ENCODE results near the gene MARCHF4.

Gene MARCHF4

GRCh38 chr2:216371721-216372702, at the start of gene MARCHF4:
Gene MARCHF4 (minus strand): TSS chr2:216372483. CDS start chr2:216370260, 2,223 bp downstream.
- peak; percentile 68 to 74 for DNase-seq

DNA sequence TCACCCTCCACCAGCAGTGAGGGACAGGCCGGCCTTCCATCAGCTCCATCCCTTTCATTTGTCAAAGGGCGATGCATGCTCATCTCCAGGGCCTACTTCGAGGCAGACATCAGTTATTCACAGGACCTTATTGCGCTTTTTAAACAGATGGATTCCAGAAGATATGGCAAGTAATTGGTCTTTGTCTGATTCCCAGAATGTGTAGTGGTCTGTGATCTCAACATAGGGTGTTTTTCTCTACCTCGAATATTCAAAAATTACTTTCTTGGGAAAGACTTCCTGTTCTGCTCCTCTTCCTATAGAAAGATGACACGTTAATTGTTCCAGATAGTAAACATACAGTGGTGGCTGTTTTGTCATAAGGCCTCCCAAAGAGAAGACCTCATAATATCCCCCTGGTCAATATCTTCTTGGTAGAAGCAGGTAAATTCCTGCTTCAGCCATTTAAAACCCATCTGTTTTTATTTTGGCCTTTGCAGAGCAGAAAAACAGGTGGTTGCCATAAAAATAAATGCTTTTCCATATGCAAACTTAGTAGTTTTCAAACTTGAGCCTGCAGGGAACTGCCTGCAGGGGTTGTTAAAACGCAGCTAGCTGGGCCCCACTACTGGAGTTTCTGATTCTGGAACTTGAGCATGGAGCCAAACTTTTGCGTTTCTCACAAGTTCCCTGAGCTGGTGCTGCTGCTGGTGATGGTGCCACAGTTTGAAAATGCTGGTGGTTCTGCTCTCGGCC, 48.3 kb upstream of the MARCHF4 start:
- no peak for DNase-seq

DNA sequence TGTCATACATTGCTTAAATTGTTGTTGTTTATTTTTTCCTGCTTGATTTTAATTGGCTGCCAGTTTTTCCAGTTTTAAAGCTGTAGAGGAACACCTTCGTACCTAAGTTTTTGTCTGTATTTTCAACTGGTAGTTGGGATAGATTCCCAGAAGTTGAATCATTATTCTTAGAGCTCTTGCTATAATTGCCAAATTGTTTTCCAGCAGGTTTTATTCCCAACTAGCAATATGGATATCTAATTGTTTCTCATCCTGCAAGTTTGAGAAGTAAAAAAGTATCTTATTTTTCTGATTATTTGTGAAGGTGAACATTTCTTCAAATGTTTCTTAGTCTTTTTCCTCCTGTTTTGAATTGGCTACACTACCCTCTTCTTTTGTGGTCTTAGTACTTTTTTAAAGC, 46.7 kb upstream of the MARCHF4 start:
- DNase-seq = no peak

GRCh38 chr2:216416571-216417307, 44.5 kb upstream of the MARCHF4 start:
- DNase-seq = no peak

- no peak for DNase-seq
Observed at GRCh38 chr2:216415541-216415940, 43.3 kb upstream of the MARCHF4 start.

- DNase-seq = no peak
Observed at GRCh38 chr2:216414772-216415319, 42.6 kb upstream of the MARCHF4 start.

GRCh38 chr2:216413882-216414281, 41.6 kb upstream of the MARCHF4 start:
- no peak for DNase-seq

DNA sequence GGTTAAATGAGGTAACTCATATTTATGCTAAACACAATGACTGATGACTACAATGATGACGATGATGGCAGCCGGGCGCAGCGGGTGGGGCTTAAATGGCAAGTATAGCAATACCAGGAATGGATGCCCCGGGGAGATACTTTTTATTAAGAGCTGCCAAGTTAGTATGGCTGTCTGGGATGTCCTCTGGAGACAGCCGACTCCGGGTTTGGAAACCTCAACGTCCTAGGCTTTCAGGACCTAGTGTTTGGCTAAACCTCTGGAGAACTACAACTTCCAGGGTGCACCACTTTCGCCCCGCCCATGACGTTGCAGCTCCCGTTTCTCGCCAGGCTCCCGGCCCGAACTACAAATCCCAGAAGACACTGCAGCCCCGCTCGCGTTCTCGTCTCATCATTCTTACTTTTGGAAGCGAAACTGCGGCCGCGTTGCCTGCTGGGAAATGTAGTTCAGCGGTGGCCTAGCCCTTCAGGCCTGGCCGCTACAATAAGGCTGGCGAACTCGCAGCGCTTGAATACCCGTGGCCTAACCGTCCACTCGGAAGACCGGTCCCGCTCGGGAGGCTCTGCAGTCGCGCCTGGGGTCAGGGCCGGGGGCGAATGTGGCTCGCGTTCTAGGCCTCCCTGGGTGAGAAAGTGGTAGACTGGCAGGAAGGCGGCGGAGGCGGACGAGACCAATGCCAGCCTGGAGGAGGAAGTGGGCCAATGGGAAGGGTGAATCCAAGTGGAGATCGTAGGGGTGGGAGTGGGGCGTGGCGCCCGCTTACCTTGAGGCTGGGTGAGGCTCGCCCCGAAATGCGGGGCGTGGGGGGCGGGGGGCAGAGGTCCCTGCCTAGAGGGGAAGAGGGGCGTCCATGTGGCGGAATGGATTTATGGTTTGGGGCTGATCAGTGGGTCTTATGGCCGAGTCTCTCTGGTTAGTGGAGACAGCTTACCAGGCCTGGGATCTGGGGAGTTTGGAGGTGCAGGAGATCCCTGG, 40.0 kb upstream of the MARCHF4 start, which contains the start of gene SMARCAL1:
SMARCAL1 (plus strand) TSS at position 463 of the 978 bp plus-strand sequence. CDS start 2,221 bp downstream, outside the sequence.
- DNase-seq = peak; percentile 99 to 100

- DNase-seq = no peak
Observed at GRCh38 chr2:216410550-216410949, 38.3 kb upstream of the MARCHF4 start.

- no peak for DNase-seq
Observed at GRCh38 chr2:216408426-216409290, 36.4 kb upstream of the MARCHF4 start.

DNA sequence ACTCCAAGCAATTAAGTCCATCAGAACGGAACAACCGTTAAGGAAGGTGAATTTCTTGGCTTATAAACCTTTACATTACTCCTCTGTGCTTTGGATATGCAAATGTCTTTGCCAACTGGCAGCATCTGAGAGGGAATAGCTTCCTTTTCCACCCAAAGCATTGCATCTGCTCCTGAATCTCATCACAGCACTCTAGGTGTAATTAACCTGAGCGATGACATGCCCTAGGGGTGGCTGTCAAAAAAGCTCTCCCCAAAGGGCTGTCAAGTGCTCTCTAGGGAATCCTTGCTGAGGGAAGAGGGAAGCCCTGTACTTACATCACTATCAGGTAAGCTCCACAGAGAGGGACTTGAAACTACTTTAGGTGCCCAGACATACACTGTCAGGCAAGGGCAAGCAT, 34.5 kb upstream of the MARCHF4 start:
- DNase-seq = no peak

- DNase-seq = no peak
Observed at GRCh38 chr2:216405588-216405987, 33.3 kb upstream of the MARCHF4 start.

DNA sequence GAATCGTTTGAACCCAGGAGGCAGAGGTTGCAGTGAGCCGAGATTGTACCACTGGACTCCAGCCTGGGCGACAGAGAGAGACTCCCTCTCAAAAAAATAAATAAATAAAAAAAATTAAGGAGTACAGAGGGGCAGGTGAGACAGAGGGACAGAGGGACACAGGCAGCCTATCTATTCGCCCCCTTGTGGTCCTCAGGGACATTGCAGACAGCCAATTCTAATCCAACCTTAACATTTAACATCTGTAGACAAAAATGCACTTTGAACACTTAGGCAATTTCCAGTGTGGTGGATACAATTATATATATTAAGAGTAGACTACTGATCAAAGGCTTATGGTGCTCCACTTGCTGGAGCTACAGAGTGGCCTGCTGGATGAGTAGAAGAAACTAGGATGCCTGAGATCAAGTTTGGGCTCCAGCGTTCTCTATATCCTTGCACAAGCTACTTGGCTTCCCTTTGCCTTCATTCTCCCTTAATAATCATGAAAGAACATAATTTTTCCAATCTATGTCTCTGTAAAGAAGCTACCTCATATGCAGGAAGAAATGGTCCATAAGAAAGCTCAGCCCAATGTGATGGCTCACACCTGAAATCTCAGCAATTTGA, 31.8 kb upstream of the MARCHF4 start:
- peak; percentile 58 to 59 for DNase-seq

- DNase-seq = no peak
Observed at GRCh38 chr2:216402751-216403150, 30.5 kb upstream of the MARCHF4 start.

GRCh38 chr2:216399621-216400020, 27.3 kb upstream of the MARCHF4 start:
- DNase-seq = no peak

- no peak for DNase-seq
Observed at GRCh38 chr2:216394881-216395280, 22.6 kb upstream of the MARCHF4 start.

DNA sequence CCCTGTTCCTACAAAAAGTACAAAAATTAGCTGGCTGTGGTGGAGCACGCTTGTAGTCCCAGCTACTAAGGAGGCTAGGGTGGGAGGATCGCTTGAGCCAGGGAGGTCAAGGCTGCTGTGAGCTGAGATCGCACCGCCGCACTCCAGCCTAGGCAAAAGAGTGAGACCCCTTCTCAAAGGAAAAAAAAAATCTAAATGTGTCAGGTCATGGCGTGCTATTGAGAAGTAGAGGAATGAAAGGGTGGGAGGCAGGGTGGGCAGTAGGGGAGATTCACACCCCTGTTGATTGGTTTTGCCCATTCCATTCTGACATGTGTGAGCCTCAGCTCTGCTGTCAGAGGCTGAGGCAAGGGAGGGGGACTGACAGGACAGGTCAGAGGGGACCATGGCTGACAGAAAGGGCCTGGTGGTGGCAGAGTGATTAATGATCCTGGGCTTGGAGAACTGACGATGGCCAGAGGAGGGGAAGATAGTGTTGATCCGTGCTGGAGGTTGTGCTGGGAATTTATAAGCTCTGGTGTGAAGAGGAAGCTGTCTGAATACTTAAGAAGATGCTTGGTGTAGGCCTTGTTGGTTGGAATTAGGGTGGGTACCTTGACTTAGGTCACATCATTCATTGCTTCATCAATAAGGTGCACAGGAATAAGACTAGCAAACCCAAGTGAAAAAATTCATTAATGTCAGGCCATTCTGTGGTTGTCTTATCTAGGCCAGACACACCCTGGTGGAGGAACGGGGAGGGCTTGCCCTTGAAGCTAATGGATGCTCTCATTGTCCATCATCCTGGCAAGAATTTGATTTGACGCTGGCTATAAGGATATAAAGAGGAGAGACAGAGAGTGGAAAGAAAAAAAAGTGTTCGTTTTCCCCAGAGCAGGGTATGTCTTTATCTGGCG, 20.9 kb upstream of the MARCHF4 start:
- no peak for DNase-seq

DNA sequence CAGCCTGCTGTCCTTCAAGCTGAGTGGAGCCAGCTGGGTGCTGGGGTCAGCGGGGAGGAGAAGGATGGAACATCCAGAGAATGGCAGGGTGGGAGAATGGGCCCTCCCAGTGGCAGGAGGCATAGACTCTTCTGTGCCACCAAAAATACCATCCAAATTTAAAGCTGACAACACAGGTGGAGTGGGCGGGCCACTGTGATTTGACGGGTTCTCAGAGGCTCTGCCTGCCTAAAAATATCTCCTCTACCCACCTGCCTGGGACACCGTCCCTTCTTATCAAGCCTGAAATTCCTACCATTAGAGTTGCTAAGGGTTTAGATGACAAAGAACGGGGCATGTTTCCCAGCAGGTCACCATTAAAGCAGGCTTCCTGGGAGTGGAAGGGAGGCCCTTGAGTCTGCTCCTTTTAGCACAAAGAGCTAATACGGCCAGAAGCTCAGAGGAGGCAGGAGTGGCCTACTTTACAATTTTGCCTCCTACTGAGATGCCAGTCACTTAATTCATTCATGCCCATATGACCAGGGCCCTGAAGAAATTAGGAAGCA, 19.8 kb upstream of the MARCHF4 start:
- DNase-seq = no peak

Measured in activated CD4-positive, alpha-beta T cell treated with anti-CD3 and anti-CD28 coated beads, Interleukin-2, amount 50 U/mL, for 48 hours (primary cell).